ENCODE data around the gene USP35.

The USP35 gene, protein sequence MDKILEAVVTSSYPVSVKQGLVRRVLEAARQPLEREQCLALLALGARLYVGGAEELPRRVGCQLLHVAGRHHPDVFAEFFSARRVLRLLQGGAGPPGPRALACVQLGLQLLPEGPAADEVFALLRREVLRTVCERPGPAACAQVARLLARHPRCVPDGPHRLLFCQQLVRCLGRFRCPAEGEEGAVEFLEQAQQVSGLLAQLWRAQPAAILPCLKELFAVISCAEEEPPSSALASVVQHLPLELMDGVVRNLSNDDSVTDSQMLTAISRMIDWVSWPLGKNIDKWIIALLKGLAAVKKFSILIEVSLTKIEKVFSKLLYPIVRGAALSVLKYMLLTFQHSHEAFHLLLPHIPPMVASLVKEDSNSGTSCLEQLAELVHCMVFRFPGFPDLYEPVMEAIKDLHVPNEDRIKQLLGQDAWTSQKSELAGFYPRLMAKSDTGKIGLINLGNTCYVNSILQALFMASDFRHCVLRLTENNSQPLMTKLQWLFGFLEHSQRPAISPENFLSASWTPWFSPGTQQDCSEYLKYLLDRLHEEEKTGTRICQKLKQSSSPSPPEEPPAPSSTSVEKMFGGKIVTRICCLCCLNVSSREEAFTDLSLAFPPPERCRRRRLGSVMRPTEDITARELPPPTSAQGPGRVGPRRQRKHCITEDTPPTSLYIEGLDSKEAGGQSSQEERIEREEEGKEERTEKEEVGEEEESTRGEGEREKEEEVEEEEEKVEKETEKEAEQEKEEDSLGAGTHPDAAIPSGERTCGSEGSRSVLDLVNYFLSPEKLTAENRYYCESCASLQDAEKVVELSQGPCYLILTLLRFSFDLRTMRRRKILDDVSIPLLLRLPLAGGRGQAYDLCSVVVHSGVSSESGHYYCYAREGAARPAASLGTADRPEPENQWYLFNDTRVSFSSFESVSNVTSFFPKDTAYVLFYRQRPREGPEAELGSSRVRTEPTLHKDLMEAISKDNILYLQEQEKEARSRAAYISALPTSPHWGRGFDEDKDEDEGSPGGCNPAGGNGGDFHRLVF

DNA sequence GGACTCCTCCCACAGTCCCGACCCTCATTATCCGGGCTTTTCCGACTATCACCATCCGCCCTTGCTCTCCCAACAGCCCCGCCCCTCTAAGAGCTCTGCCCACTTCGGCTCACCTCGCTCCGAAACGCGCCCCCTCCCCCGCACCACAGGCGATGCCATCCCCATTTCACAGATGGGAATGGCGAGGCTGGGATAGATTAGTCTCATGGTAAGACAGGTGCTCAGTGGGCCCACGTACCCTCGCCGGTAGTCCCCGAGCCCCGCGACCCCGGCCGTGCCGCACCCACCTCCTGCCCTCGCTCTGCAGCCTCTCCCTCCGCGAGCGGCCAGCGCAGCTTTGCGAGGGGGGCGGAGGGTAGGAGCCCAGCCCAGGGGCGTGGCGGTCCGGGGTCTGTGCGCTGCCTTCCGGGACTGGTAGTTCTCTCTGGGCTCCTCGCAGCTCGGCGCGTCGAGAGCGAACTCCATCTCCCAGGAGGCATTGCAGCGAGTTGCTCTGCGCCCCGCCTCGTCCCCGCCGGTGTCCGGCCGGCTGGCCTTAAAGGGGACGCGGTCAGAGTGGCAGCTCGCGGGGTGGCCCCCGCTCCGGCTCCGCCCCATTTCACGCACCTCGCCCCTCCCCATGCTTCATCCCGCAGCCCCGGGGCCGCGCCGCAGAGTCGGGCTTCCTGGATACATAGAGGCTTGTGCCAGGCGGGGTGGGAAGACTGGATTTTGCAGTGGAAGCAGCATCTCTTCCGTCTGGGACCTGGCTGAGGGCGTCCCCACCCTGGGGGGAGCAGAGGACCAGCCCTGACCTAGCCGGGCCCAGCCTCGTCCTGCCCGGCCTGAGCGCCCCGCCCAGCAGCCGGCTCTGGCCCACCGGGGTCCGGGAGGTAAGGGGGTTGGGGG lies at the start of gene USP35, which contains the start of gene KCTD21:
TSS of gene USP35 (plus strand) at position 634 of the 888 bp plus-strand sequence. CDS start 7,327 bp downstream, outside the sequence.
TSS of gene KCTD21 (minus strand) at position 341 of the 888 bp plus-strand sequence. CDS start 14,072 bp downstream, outside the sequence.
- TF ChIP-seq, protein P1, sequence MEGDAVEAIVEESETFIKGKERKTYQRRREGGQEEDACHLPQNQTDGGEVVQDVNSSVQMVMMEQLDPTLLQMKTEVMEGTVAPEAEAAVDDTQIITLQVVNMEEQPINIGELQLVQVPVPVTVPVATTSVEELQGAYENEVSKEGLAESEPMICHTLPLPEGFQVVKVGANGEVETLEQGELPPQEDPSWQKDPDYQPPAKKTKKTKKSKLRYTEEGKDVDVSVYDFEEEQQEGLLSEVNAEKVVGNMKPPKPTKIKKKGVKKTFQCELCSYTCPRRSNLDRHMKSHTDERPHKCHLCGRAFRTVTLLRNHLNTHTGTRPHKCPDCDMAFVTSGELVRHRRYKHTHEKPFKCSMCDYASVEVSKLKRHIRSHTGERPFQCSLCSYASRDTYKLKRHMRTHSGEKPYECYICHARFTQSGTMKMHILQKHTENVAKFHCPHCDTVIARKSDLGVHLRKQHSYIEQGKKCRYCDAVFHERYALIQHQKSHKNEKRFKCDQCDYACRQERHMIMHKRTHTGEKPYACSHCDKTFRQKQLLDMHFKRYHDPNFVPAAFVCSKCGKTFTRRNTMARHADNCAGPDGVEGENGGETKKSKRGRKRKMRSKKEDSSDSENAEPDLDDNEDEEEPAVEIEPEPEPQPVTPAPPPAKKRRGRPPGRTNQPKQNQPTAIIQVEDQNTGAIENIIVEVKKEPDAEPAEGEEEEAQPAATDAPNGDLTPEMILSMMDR (IDR thresholded peaks at IDR 0.05; ENCODE audit: insufficient read depth, low read length, poor library complexity, severe bottlenecking): no peak
- no peak for TF ChIP-seq EZH2phosphoT487 (conservative IDR thresholded peaks at IDR 0.05; ENCODE audit: low read length)
- H3K27ac ChIP-seq (ENCODE audit: low read depth, low read length): no peak within 1 kb of the TSS
- H3K36me3 ChIP-seq (ENCODE audit: low read length): no peaks in the 10 kb centered on the region

DNA sequence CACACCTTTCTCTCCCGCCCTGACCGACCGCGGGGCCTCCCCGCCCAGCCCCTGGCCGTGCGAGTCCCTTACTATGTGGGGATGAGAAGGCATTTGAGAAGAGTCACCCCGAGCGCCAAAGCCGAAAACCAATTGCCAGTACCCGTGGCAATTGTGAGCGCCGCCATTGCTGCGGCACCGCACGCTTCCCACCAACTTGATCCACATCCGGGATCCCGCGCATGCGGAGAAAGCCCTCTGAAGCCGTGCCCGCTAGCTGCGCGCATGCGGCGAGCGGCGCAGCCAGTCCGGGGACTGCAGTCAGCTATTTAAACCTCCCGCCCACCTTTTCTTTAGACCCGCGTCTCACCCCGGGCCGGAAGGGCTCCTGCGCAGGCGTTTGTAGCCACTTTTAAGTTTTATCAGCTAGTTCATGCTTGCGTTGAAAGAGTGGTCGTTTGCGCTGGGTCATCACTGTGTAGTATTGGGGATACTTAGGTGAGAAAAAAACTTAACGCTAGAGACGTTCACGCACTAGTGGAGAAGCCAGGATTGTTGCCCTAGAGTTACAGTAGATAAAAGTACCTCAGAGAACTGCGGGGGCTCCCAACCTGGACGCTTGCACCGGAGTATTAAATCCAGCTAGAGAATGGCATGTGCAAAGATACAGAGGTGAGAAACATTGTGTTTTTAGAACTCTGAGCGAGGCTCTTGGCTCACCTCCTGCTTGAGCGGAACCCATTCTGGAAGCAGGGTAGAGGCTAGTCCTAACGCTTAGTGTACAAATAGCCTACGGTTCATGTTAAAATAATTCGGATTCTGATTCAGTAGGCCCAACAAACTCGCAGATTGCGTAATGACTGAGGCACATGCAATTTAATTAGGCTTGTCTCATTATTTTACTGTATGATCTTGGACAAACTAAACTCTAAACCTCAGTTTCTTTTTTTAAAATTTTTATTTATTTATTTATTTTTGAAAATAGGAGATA lies 49.0 kb upstream of the USP35 start, which contains the start of gene ALG8:
TSS of gene ALG8 (minus strand) at position 205 of the 970 bp plus-strand sequence. CDS start at position 167, 38 bp downstream.
- Histone ChIP-seq H3K9ac (ENCODE audit: low read length) (peak within 1 kb of the TSS; percentile 79), H4K20me1 (ENCODE audit: low read depth, low read length) (no peaks in the 10 kb centered on the region), H3K4me2 (ENCODE audit: low read depth, low read length, poor library complexity, severe bottlenecking) (peak within 1 kb of the TSS; percentile 94), H2AFZ (ENCODE audit: low read depth, low read length, severe bottlenecking) (peak within 1 kb of the TSS; percentile 75), H3K9me2 (replicated peaks; ENCODE audit: insufficient read depth, low read length) (no peaks in the 10 kb centered on the region), H3K4me3 (ENCODE audit: insufficient read depth, low read length, poor library complexity, severe bottlenecking) (peak within 1 kb of the TSS; percentile 97), H3K27me3 (ENCODE audit: low read length) (no peaks in the 10 kb centered on the region), H3F3A (ENCODE audit: insufficient read depth) (no peaks in the 10 kb centered on the region), H3K9me3 (ENCODE audit: insufficient read depth, low read length) (no peaks in the 10 kb centered on the region), H3K27ac (ENCODE audit: low read depth, low read length) (peak within 1 kb of the TSS; percentile 63), H3K36me3 (ENCODE audit: low read length) (no peaks in the 10 kb centered on the region), H3K79me2 (ENCODE audit: insufficient read depth, low read length) (peaks cover 29% of the 10 kb centered on the region)
- no peak for TF ChIP-seq EZH2phosphoT487 (conservative IDR thresholded peaks at IDR 0.05; ENCODE audit: low read length)
- TF ChIP-seq, protein P1 (IDR thresholded peaks at IDR 0.05; ENCODE audit: insufficient read depth, low read length, poor library complexity, severe bottlenecking): no peak

More for the DNA sequence above, at the start of gene USP35, which contains the start of gene KCTD21:
- Histone ChIP-seq H3F3A (ENCODE audit: insufficient read depth) (no peaks in the 10 kb centered on the region), H3K27me3 (ENCODE audit: low read length) (no peaks in the 10 kb centered on the region), H3K9ac (ENCODE audit: low read length) (peak within 1 kb of the TSS; percentile 82), H3K79me2 (ENCODE audit: insufficient read depth, low read length) (no peaks in the 10 kb centered on the region), H3K4me3 (ENCODE audit: insufficient read depth, low read length, poor library complexity, severe bottlenecking) (peak within 1 kb of the TSS; percentile 95), H3K4me2 (ENCODE audit: low read depth, low read length, poor library complexity, severe bottlenecking) (peak within 1 kb of the TSS; percentile 78), H2AFZ (ENCODE audit: low read depth, low read length, severe bottlenecking) (peak within 1 kb of the TSS; percentile 98), H4K20me1 (ENCODE audit: low read depth, low read length) (no peaks in the 10 kb centered on the region), H3K9me3 (ENCODE audit: insufficient read depth, low read length) (no peaks in the 10 kb centered on the region), H3K9me2 (replicated peaks; ENCODE audit: insufficient read depth, low read length) (no peaks in the 10 kb centered on the region)
